PC-3 (cell line): ENCODE results near the gene ATP1A2. TPM values are rescaled to one million over a fixed set of nuclear protein-coding genes. Genes with fewer than 3 reads are reported as not detected.

Experiments
- ATAC-seq: fragments of 200-7000 bp; cut with Tn5 transposase; 2 replicates; pipeline ENCODE4 v1.9.1; 2020; ENCODE audit warnings: mild to moderate bottlenecking, moderate library complexity
- BruUV-seq: library from RNA; stranded (reverse); fragments of 400-500 nt; replicated peaks from 2 replicates; lab custom pipeline; 2021; lab: Mats Ljungman, UMichigan
- CTCF ChIA-PET: fragments of 300-600 bp; sonication (Branson Sonifier 250); formaldehyde crosslinking; loops from one replicate; lab custom pipeline; 2022; ENCODE audit warnings: antibody characterized with exemption; lab: Charles Lee
- POLR2A ChIA-PET: fragments of 300-600 bp; sonication (Branson Sonifier 250); formaldehyde crosslinking; loops from one replicate; lab custom pipeline; 2022; ENCODE audit warnings: antibody characterized with exemption; ENCODE audit not compliant: unreplicated experiment; lab: Charles Lee
- DNase-seq: peaks from one replicate; pipeline ENCODE4 v3.0.0-alpha.2; 2015
- H2AFZ ChIP-seq: fragments of 300-600 bp; sonication (generic); 2 replicates; pipeline ENCODE4 v1.6.0; 2016; ENCODE audit warnings: antibody characterized with exemption, low read length
- H3F3A ChIP-seq: fragments of 300-600 bp; sonication (generic); one replicate; pipeline ENCODE4 v1.6.0; 2017; ENCODE audit warnings: antibody characterized with exemption, low read length, control low read depth, mild to moderate bottlenecking; ENCODE audit not compliant: unreplicated experiment
- H3K27ac ChIP-seq: fragments of 300-600 bp; sonication (generic); 2 replicates; pipeline ENCODE4 v1.5.1; 2016; ENCODE audit warnings: mild to moderate bottlenecking, low read length
- H3K27me3 ChIP-seq: fragments of 300-600 bp; sonication (generic); 2 replicates; pipeline ENCODE4 v1.6.1; 2016; ENCODE audit warnings: low read length, mixed read lengths
- H3K36me3 ChIP-seq: fragments of 300-600 bp; sonication (generic); 2 replicates; pipeline ENCODE4 v1.6.1; 2016; ENCODE audit warnings: low read depth, mixed run types, low read length, mixed read lengths
- H3K4me1 ChIP-seq: fragments of 300-600 bp; sonication (generic); 2 replicates; pipeline ENCODE4 v1.5.1; 2016; ENCODE audit warnings: low read length; ENCODE audit not compliant: insufficient read depth
- H3K4me2 ChIP-seq: fragments of 300-600 bp; sonication (generic); 2 replicates; pipeline ENCODE4 v1.6.0; 2016; ENCODE audit warnings: low read length
- H3K4me3 ChIP-seq: fragments of 300-600 bp; sonication (generic); 2 replicates; pipeline ENCODE4 v1.5.1; 2016; ENCODE audit warnings: mild to moderate bottlenecking, low read length, mixed read lengths
- H3K79me2 ChIP-seq: fragments of 300-600 bp; sonication (generic); 2 replicates; pipeline ENCODE4 v1.6.1; 2017; ENCODE audit warnings: low read length, mixed read lengths
- H3K9ac ChIP-seq: fragments of 300-600 bp; sonication (generic); 2 replicates; pipeline ENCODE4 v1.6.0; 2016; ENCODE audit warnings: mild to moderate bottlenecking, low read length
- H3K9me2 ChIP-seq: fragments of 300-600 bp; sonication (generic); replicated peaks from 2 replicates; pipeline ENCODE4 v1.6.1; 2016; ENCODE audit warnings: mixed run types, low read length, mixed read lengths
- H3K9me3 ChIP-seq: fragments of 300-600 bp; sonication (generic); 2 replicates; pipeline ENCODE4 v1.6.1; 2016; ENCODE audit warnings: low read length, mixed read lengths
- H4K20me1 ChIP-seq: fragments of 300-600 bp; sonication (generic); 2 replicates; pipeline ENCODE4 v1.6.1; 2016; ENCODE audit warnings: low read length, mixed read lengths
- CTCF ChIP-seq: fragments of 300-600 bp; sonication (generic); conservative IDR thresholded peaks from 2 replicates; pipeline ENCODE4 v1.5.1; 2017; ENCODE audit warnings: antibody characterized with exemption, low read depth, mild to moderate bottlenecking, low read length
- EZH2 ChIP-seq: fragments of 300-600 bp; sonication (generic); IDR thresholded peaks from one replicate; pipeline ENCODE4 v1.6.1; 2017; ENCODE audit warnings: antibody characterized with exemption, mild to moderate bottlenecking, low read length; ENCODE audit not compliant: unreplicated experiment
- EZH2phosphoT487 ChIP-seq: fragments of 300-600 bp; sonication (generic); IDR thresholded peaks from 2 replicates; pipeline ENCODE4 v1.6.1; 2018; ENCODE audit warnings: mild to moderate bottlenecking, antibody characterized with exemption, low read length, borderline replicate concordance
- intact Hi-C: fragments of 100-400 bp; cut with micrococcal nuclease; formaldehyde crosslinking; loops from 2 replicates; pipeline ENCODE4 v1.9.0; 2023
- total RNA-seq: library from RNA; depleted of rRNA; stranded (reverse); fragments of >200 nt; gene quantifications from 2 replicates; pipeline ENCODE4 v1.2.3, GENCODE V29; 2014

Gene ATP1A2
- total RNA-seq, 1 experiment from 2014 or later, result not detected

- no peak overlapping the region for H3K27ac ChIP-seq
- no peaks in the 10 kb centered on the region for H3K9me2 ChIP-seq
- no peak overlapping the region for H3K4me3 ChIP-seq
- no peak overlapping the region for H3K4me2 ChIP-seq
- no peaks in the 10 kb centered on the region for H3K36me3 ChIP-seq
- H3K9me3 ChIP-seq, result no peaks in the 10 kb centered on the region
- CTCF ChIA-PET, result no interaction called here
- no peaks in the 10 kb centered on the region for H3K79me2 ChIP-seq
- ATAC-seq (no peak), DNase-seq (peak; percentile 39)
- H4K20me1 ChIP-seq, result no peaks in the 10 kb centered on the region
- TF ChIP-seq EZH2, result no peak
- TF ChIP-seq CTCF, result no peak
- TF ChIP-seq EZH2phosphoT487, result no peak
- no TSS peak for BruUV-seq
- H3K9ac ChIP-seq, result no peak overlapping the region
- POLR2A ChIA-PET, result no interaction called here
- intact Hi-C loops, result no loop called here
- H3F3A ChIP-seq, result no peaks in the 10 kb centered on the region
- H2AFZ ChIP-seq, result no peak overlapping the region
- H3K27me3 ChIP-seq, result no peaks in the 10 kb centered on the region
- no peaks in the 10 kb centered on the region for H3K4me1 ChIP-seq
Measured at GRCh38 chr1:160116283-160117147, 956 bp downstream of the ATP1A2 start.

GRCh38 chr1:160117300-160117699, 1.7 kb downstream of the ATP1A2 start:
- TF ChIP-seq CTCF (no peak), EZH2phosphoT487 (no peak), EZH2 (no peak)
- BruUV-seq, result no TSS peak
- Histone ChIP-seq H3K9me3 (no peaks in the 10 kb centered on the region), H3K4me1 (no peaks in the 10 kb centered on the region), H3K79me2 (no peaks in the 10 kb centered on the region), H4K20me1 (no peaks in the 10 kb centered on the region), H3K4me3 (no peak overlapping the region), H3K36me3 (no peaks in the 10 kb centered on the region), H3K9me2 (no peaks in the 10 kb centered on the region), H3F3A (no peaks in the 10 kb centered on the region), H3K4me2 (no peak overlapping the region), H3K9ac (no peak overlapping the region), H2AFZ (no peak overlapping the region), H3K27ac (no peak overlapping the region), H3K27me3 (no peaks in the 10 kb centered on the region)
- intact Hi-C loops, result no loop called here
- POLR2A ChIA-PET, result no interaction called here
- no peak for DNase-seq
- ATAC-seq, result no peak
- CTCF ChIA-PET, result no interaction called here

GRCh38 chr1:160117709-160118183, 2.2 kb downstream of the ATP1A2 start:
- DNase-seq, result no peak
- Histone ChIP-seq H3K9ac (no peak overlapping the region), H3K79me2 (no peaks in the 10 kb centered on the region), H3K9me2 (no peaks in the 10 kb centered on the region), H3K27ac (no peak overlapping the region), H3K27me3 (no peaks in the 10 kb centered on the region), H2AFZ (no peak overlapping the region), H3K4me2 (no peak overlapping the region), H3K9me3 (no peaks in the 10 kb centered on the region), H3F3A (no peaks in the 10 kb centered on the region), H4K20me1 (no peaks in the 10 kb centered on the region), H3K36me3 (no peaks in the 10 kb centered on the region), H3K4me3 (no peak overlapping the region), H3K4me1 (no peaks in the 10 kb centered on the region)
- BruUV-seq, result no TSS peak
- POLR2A ChIA-PET, result no interaction called here
- no peak for TF ChIP-seq EZH2phosphoT487
- TF ChIP-seq EZH2, result no peak
- TF ChIP-seq CTCF, result no peak
- intact Hi-C loops, result no loop called here
- CTCF ChIA-PET, result no interaction called here
- ATAC-seq, result peak; percentile 44
